GM18511 (cell line): ENCODE results near the gene MEIS3.
"Not testable (repeated sequence)": the region's sequence is repeated elsewhere in the genome, so short reads cannot be mapped to it uniquely, and the experiment has no call there.

Experiments
- ATAC-seq: cut with Tn5 transposase; IDR thresholded peaks from one replicate; pipeline ENCODE4 v1.9.1; 2021; ENCODE audit warnings: mild to moderate bottlenecking, moderate library complexity; ENCODE audit not compliant: unreplicated experiment

MEIS3 gene

DNA sequence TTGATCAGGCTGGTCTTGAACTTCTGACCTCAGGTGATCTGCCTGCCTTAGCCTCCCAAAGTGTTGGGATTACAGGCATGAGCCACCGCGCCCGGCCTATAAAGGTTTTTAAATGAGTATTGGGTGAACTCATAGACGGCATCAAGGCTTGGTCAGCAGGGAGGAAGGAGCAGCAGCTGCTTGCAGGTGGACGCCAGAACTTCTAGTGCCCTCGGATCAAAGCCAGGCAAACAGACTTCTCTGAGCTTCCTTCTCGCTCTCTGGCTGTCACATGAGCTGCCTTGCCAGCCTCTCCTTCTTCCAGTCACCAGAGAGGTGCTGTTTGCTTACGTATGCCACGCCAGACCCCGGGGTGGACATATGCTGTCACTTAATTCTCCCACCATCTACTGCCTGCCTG is 53.9 kb downstream of the MEIS3 start:
- not testable (repeated sequence) for ATAC-seq

DNA sequence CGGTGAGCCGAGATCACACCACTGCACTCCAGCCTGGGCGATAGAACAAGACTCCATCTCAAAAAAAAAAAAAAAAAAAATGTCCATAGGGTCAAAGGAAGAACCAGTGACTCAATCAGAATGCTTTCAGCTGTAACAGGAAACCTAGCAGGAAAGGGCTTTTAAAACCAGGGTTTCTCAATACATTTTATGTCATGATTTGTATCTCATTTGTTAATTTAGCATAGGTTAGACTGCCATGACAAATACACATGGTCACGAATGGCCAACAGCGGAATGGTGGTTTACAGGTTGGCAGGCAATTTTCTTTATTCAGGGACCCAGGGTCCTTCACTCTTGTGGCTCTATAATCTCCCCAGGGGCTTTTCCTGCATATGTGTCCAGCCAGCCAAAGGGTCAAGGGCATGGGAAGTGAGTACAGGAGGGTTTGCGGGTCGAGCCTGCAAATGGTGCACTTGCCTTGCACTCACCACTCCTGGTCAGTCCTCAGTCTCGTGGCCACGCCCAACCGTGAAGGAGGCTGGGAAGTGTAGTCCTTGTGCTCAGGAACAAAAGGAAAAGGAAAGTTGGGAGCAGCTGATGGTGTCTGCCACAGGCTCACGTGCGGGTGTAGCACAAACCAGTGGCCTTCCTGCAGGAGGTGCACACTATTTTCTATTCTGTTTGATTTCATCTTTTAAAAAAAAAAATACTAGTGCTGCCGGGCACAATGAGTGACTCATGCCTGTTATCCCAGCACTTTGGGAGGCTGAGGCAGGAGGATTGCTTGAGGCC is 55.4 kb downstream of the MEIS3 start:
- ATAC-seq: no peak

DNA sequence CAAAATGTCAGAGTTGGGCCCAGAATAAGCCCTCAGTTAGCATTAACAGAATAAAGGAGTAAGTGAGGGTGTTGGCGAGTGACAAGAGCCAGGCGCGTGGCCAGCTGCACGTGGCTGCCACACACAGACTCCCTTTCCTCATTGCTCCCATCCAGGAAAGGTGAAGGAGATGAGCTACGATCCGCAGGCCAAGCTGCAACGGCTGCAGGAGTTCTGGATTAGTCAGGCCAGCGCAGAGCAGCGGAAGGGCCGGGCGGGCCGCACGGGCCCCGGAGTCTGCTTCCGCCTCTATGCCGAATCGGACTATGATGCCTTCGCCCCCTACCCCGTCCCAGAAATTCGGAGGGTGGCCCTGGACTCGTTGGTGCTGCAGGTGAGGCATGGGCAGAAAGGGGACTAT is 57.0 kb downstream of the MEIS3 start:
- ATAC-seq: no peak

DNA sequence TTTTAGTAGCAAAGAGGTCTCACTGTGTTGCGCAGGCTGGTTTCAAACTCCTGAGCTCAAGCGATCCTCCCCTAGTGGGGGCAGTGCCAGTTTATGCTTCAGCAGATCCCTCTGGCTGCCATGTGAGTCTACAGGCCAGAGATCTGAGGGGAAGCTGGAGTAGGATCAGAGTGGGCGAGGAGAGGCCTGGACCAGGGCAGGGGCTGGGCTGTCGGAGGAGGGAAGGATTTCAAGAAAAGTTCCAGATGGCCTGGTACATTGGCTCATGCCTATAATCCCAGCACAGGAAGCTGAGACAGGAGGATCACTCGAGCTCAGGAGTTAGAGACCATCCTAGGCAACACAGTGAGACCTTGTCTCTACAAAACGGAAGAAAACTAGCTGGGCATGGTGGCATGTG is 60.4 kb downstream of the MEIS3 start:
- ATAC-seq: no peak

DNA sequence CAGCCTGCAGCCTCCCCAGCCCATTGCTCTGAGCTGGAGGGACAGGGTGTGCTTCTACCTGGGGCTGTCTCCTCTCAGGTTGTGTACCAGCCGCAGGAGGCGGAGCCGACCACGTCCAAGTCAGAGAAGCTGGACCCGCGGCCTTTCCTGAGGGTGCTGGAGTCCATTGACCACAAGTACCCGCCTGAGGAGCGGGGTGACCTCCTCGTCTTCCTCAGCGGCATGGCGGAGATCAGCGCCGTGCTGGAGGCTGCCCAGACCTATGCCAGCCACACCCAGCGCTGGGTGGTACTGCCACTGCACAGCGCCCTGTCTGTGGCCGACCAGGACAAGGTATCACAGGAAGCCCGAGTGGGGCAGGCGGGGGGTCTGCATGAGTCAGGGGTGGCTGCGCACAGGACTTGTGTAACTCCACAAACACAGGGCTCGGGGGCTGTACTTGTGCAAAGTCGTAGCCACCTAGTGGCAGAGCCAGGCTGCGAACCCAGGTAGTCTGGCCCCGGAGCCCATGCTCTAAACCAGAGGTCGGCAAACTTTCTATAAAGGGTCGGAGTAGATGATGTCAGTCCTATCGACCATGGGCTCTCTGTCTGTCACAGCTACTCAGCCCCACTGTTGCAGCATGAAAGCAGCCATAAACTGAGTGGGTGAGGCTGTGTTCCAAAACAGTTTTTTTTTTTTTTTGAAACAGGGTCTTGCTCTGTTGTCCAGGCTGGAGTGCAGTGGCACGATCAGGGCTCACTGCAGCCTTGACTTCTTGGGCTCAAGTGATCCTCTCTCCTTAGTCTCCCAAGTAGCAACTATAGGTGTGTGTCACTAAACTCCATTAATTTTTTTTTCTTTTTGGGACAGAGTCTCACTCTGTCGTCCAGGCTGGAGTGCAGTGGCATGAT is 61.3 kb downstream of the MEIS3 start:
- ATAC-seq: no peak

DNA sequence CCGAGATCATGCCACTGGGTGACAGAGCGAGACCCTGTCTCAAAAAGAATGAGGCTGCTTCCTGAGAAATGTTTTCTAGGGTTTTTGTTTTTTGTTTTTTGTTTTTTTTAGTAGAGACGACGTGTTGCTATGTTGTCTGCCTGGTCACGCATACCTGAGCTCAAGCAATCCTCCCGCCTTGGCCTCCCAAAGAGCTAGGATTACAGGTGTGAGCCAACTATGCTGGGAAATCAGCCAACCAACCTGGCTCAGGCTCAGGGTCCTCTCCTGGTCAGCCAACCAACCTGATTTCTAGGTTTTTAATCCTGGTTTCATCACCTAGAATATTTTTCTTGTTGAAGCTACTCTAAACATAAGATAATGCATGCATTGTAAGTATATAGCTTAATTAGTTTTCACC is 62.4 kb downstream of the MEIS3 start:
- ATAC-seq: no peak

DNA sequence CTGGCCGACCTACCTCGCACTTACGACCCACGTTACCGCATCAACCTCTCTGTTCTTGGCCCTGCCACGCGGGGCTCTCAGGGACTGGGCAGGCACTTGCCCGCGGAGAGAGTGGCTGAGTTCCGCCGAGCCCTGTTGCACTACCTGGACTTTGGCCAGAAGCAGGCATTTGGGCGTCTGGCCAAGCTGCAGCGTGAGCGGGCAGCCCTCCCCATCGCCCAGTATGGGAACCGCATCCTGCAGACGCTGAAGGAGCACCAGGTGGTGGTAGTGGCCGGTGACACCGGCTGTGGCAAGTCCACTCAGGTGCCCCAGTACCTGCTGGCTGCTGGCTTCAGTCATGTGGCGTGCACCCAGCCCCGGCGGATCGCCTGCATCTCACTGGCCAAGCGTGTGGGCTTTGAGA is 66.0 kb downstream of the MEIS3 start:
- ATAC-seq: no peak
